Activated naive CD4-positive, alpha-beta T cell treated with anti-CD3 and anti-CD28 coated beads, Interleukin-2, amount 50 U/mL, for 24 hours (primary cell): Measurements from ENCODE around the gene NAGPA.

Experiments used
- H3K27ac Mint-ChIP-seq: one replicate; pipeline ENCODE4 v1.8.0; 2021; ENCODE audit warnings: mild to moderate bottlenecking, mixed read lengths
- H3K27me3 Mint-ChIP-seq: one replicate; pipeline ENCODE4 v1.8.0; 2021; ENCODE audit warnings: mixed read lengths
- H3K36me3 Mint-ChIP-seq: one replicate; pipeline ENCODE4 v1.8.0; 2021; ENCODE audit warnings: mixed read lengths
- H3K4me1 Mint-ChIP-seq: one replicate; pipeline ENCODE4 v1.8.0; 2021; ENCODE audit warnings: mixed read lengths
- H3K4me3 Mint-ChIP-seq: one replicate; pipeline ENCODE4 v1.8.0; 2021; ENCODE audit warnings: mild to moderate bottlenecking, mixed read lengths
- H3K9me3 Mint-ChIP-seq: one replicate; pipeline ENCODE4 v1.8.0; 2021; ENCODE audit warnings: mixed read lengths

Gene NAGPA

GRCh38 chr16:5024632-5025031 lies 9.1 kb downstream of the NAGPA start:
- no peak overlapping the region for H3K27ac Mint-ChIP-seq
- no peaks in the 10 kb centered on the region for H3K36me3 Mint-ChIP-seq
- no peaks in the 10 kb centered on the region for H3K9me3 Mint-ChIP-seq
- no peaks in the 10 kb centered on the region for H3K4me1 Mint-ChIP-seq
- no peak overlapping the region for H3K4me3 Mint-ChIP-seq
- peaks cover 1% of the 10 kb centered on the region for H3K27me3 Mint-ChIP-seq

- no peak overlapping the region for H3K27ac Mint-ChIP-seq
- H3K27me3 Mint-ChIP-seq = peaks cover 1% of the 10 kb centered on the region
- no peak overlapping the region for H3K4me3 Mint-ChIP-seq
- no peaks in the 10 kb centered on the region for H3K9me3 Mint-ChIP-seq
- H3K36me3 Mint-ChIP-seq = no peaks in the 10 kb centered on the region
- no peaks in the 10 kb centered on the region for H3K4me1 Mint-ChIP-seq
Measured at GRCh38 chr16:5022521-5022920, 11.2 kb downstream of the NAGPA start.

GRCh38 chr16:5020551-5020950 lies 13.2 kb downstream of the NAGPA start:
- Mint-ChIP-seq H3K27ac (no peak overlapping the region), H3K36me3 (no peaks in the 10 kb centered on the region), H3K27me3 (peaks cover 1% of the 10 kb centered on the region), H3K4me1 (no peaks in the 10 kb centered on the region), H3K9me3 (no peaks in the 10 kb centered on the region), H3K4me3 (no peak overlapping the region)

GRCh38 chr16:5019775-5020174 lies 14.0 kb downstream of the NAGPA start:
- H3K27ac Mint-ChIP-seq = no peak overlapping the region
- no peak overlapping the region for H3K4me3 Mint-ChIP-seq
- H3K36me3 Mint-ChIP-seq = no peaks in the 10 kb centered on the region

GRCh38 chr16:5018793-5019192 lies 14.9 kb downstream of the NAGPA start:
- H3K9me3 Mint-ChIP-seq = no peaks in the 10 kb centered on the region

More at GRCh38 chr16:5019775-5020174, 14.0 kb downstream of the NAGPA start:
- Mint-ChIP-seq H3K4me1 (no peaks in the 10 kb centered on the region), H3K27me3 (peaks cover 1% of the 10 kb centered on the region), H3K9me3 (no peaks in the 10 kb centered on the region)

GRCh38 chr16:5017678-5017969 lies 16.1 kb downstream of the NAGPA start:
- H3K27me3 Mint-ChIP-seq = peaks cover 1% of the 10 kb centered on the region
- no peaks in the 10 kb centered on the region for H3K4me1 Mint-ChIP-seq
- H3K9me3 Mint-ChIP-seq = no peaks in the 10 kb centered on the region
- H3K27ac Mint-ChIP-seq = no peak overlapping the region
- no peak overlapping the region for H3K4me3 Mint-ChIP-seq
- no peaks in the 10 kb centered on the region for H3K36me3 Mint-ChIP-seq

More at GRCh38 chr16:5018793-5019192, 14.9 kb downstream of the NAGPA start:
- Mint-ChIP-seq H3K4me3 (no peak overlapping the region), H3K27me3 (peaks cover 1% of the 10 kb centered on the region), H3K4me1 (no peaks in the 10 kb centered on the region), H3K36me3 (no peaks in the 10 kb centered on the region), H3K27ac (no peak overlapping the region)

- no peak overlapping the region for H3K27ac Mint-ChIP-seq
- H3K4me3 Mint-ChIP-seq = no peak overlapping the region
- peaks cover 1% of the 10 kb centered on the region for H3K27me3 Mint-ChIP-seq
- H3K4me1 Mint-ChIP-seq = no peaks in the 10 kb centered on the region
- no peaks in the 10 kb centered on the region for H3K36me3 Mint-ChIP-seq
- no peaks in the 10 kb centered on the region for H3K9me3 Mint-ChIP-seq
Measured at GRCh38 chr16:5016967-5017677, 16.6 kb downstream of the NAGPA start.

GRCh38 chr16:5015887-5016286 lies 17.8 kb downstream of the NAGPA start:
- no peaks in the 10 kb centered on the region for H3K4me1 Mint-ChIP-seq
- no peaks in the 10 kb centered on the region for H3K9me3 Mint-ChIP-seq
- no peak overlapping the region for H3K27ac Mint-ChIP-seq
- no peaks in the 10 kb centered on the region for H3K36me3 Mint-ChIP-seq
- H3K27me3 Mint-ChIP-seq = no peaks in the 10 kb centered on the region
- no peak overlapping the region for H3K4me3 Mint-ChIP-seq

- no peaks in the 10 kb centered on the region for H3K27me3 Mint-ChIP-seq
- no peak overlapping the region for H3K27ac Mint-ChIP-seq
- no peak overlapping the region for H3K4me3 Mint-ChIP-seq
- H3K36me3 Mint-ChIP-seq = no peaks in the 10 kb centered on the region
- H3K4me1 Mint-ChIP-seq = no peaks in the 10 kb centered on the region
- H3K9me3 Mint-ChIP-seq = no peaks in the 10 kb centered on the region
Measured at GRCh38 chr16:5015351-5015750, 18.4 kb downstream of the NAGPA start.

- Mint-ChIP-seq H3K9me3 (no peaks in the 10 kb centered on the region), H3K4me1 (no peaks in the 10 kb centered on the region), H3K27ac (no peak overlapping the region), H3K36me3 (no peaks in the 10 kb centered on the region), H3K27me3 (no peaks in the 10 kb centered on the region), H3K4me3 (no peak overlapping the region)
Measured at GRCh38 chr16:5012887-5013286, 20.8 kb downstream of the NAGPA start.

- Mint-ChIP-seq H3K27me3 (no peaks in the 10 kb centered on the region), H3K4me1 (no peaks in the 10 kb centered on the region), H3K36me3 (no peaks in the 10 kb centered on the region), H3K9me3 (no peaks in the 10 kb centered on the region), H3K27ac (no peak overlapping the region), H3K4me3 (no peak overlapping the region)
Measured at GRCh38 chr16:5011637-5012036, 22.1 kb downstream of the NAGPA start.

GRCh38 chr16:5010576-5011329 lies 23.0 kb downstream of the NAGPA start:
- Mint-ChIP-seq H3K4me1 (no peaks in the 10 kb centered on the region), H3K36me3 (no peaks in the 10 kb centered on the region), H3K9me3 (no peaks in the 10 kb centered on the region), H3K27me3 (no peaks in the 10 kb centered on the region), H3K27ac (no peak overlapping the region), H3K4me3 (no peak overlapping the region)

- Mint-ChIP-seq H3K4me1 (no peaks in the 10 kb centered on the region), H3K4me3 (no peak overlapping the region), H3K27ac (no peak overlapping the region), H3K9me3 (no peaks in the 10 kb centered on the region), H3K36me3 (no peaks in the 10 kb centered on the region), H3K27me3 (no peaks in the 10 kb centered on the region)
Measured at GRCh38 chr16:5008311-5008731, 25.4 kb downstream of the NAGPA start.

- H3K27ac Mint-ChIP-seq = no peak overlapping the region
- no peaks in the 10 kb centered on the region for H3K36me3 Mint-ChIP-seq
- no peaks in the 10 kb centered on the region for H3K9me3 Mint-ChIP-seq
- H3K4me3 Mint-ChIP-seq = no peak overlapping the region
- H3K4me1 Mint-ChIP-seq = no peaks in the 10 kb centered on the region
- H3K27me3 Mint-ChIP-seq = no peaks in the 10 kb centered on the region
Measured at GRCh38 chr16:5007256-5007655, 26.5 kb downstream of the NAGPA start.

GRCh38 chr16:5006348-5007193 lies 27.2 kb downstream of the NAGPA start:
- Mint-ChIP-seq H3K27me3 (no peaks in the 10 kb centered on the region), H3K27ac (no peak overlapping the region), H3K4me3 (no peak overlapping the region)

GRCh38 chr16:5005916-5006315 lies 27.8 kb downstream of the NAGPA start:
- no peaks in the 10 kb centered on the region for H3K4me1 Mint-ChIP-seq
- H3K4me3 Mint-ChIP-seq = no peak overlapping the region
- H3K9me3 Mint-ChIP-seq = no peaks in the 10 kb centered on the region
- no peaks in the 10 kb centered on the region for H3K36me3 Mint-ChIP-seq
- H3K27ac Mint-ChIP-seq = no peak overlapping the region
- no peaks in the 10 kb centered on the region for H3K27me3 Mint-ChIP-seq

More at GRCh38 chr16:5006348-5007193, 27.2 kb downstream of the NAGPA start:
- Mint-ChIP-seq H3K9me3 (no peaks in the 10 kb centered on the region), H3K4me1 (no peaks in the 10 kb centered on the region), H3K36me3 (no peaks in the 10 kb centered on the region)
